ENCODE data around the gene ATF2.

The ATF2 gene

DNA sequence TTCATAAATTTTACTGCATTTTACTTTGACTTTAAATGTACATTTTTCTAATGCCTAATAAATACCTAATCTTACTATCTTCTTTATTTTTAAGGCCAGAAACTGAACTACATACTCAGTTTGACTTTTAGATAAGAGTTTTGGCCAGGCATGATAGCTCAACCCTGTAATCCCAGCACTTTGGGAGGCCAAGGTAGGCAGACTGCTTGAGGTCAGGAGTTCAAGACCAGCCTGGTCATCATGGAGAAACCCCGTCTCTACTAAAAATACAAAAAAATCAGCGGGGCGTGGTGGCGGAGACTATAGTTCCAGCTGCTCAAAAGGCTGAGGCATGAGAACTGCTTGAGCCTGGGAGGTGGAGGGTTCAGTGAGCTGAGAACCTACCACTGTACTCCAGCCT, 9.1 kb downstream of the ATF2 start:
- TF ChIP-seq, protein P1, sequence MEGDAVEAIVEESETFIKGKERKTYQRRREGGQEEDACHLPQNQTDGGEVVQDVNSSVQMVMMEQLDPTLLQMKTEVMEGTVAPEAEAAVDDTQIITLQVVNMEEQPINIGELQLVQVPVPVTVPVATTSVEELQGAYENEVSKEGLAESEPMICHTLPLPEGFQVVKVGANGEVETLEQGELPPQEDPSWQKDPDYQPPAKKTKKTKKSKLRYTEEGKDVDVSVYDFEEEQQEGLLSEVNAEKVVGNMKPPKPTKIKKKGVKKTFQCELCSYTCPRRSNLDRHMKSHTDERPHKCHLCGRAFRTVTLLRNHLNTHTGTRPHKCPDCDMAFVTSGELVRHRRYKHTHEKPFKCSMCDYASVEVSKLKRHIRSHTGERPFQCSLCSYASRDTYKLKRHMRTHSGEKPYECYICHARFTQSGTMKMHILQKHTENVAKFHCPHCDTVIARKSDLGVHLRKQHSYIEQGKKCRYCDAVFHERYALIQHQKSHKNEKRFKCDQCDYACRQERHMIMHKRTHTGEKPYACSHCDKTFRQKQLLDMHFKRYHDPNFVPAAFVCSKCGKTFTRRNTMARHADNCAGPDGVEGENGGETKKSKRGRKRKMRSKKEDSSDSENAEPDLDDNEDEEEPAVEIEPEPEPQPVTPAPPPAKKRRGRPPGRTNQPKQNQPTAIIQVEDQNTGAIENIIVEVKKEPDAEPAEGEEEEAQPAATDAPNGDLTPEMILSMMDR (IDR thresholded peaks at IDR 0.05): no peak

DNA sequence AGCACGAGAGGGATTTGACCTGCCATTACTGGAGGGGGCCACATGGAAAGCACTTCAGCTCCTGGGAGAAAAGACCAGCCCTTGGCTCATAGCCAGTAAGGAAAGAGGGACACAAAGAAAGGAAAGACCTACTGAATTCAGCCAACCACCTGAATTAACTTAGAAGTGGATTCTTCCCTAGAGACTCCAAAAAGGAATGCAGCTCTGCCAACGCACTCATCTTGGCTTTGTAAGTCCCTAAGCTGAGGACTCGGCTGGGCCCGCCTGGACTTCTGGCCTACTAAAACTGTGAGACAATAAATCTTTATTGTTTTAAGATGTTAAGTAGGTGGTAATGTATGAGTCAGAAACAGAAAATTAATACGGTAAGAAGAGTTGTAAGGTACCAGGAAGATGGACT, 11.5 kb downstream of the ATF2 start:
- TF ChIP-seq, protein P1 (IDR thresholded peaks at IDR 0.05): no peak

DNA sequence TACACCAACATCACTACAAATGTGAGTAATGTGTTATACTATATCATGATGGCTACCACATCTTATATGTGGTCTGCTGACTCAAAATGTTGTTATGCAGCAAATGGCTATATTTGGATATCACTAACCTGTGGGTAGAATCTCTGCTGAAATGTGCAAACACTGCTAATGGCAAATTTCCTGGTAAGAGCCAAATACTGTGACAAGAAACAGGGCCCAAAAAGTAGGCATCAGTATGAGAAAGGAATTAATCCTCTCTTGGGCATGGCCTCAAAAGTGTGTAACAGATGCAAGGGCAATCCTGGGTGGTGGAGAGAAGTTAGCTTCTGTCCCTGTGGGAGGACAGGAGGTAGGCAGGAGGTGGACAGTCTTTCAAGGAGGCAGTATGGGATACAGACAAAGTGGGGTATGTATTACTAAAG, 13.3 kb downstream of the ATF2 start:
- TF ChIP-seq, protein P1 (IDR thresholded peaks at IDR 0.05): no peak

DNA sequence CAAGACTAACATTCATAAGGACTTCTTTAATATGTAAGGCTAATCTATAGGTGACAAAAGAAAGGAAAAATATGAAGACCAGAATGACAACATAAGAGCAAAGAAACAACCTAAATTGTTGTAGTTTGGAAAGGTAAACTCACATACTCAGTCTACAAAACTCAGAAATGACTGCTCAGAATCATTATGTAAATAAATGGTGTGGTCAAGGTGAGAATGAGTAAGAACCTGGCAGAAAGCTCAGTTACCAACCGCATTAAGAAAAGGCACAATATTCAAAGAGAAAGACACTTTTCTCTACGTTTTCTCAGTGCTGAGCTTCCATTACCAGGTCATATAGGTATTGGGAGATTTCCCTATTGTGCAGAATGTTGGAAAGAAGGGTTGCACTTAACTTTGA, 15.8 kb downstream of the ATF2 start:
- TF ChIP-seq, protein P1 (IDR thresholded peaks at IDR 0.05): no peak

DNA sequence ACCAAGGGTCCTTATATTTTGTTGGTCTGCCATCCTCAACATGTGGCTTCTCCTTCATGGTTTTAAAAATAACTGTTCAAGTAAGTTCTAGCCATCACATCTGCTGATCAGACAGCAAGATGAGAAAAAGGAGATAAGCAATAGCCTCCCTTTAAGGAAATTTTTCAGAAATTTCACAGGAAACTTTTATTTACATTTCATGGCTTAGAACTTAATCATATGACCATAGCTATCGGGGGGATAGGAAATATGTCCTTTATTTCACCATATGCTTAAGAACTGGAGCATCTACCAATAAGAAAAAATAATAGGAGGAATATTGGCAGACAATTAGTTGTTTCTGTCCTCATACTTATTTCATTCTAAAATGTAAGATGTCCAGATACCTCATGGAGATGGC, 16.2 kb downstream of the ATF2 start:
- TF ChIP-seq, protein P1 (IDR thresholded peaks at IDR 0.05): no peak

DNA sequence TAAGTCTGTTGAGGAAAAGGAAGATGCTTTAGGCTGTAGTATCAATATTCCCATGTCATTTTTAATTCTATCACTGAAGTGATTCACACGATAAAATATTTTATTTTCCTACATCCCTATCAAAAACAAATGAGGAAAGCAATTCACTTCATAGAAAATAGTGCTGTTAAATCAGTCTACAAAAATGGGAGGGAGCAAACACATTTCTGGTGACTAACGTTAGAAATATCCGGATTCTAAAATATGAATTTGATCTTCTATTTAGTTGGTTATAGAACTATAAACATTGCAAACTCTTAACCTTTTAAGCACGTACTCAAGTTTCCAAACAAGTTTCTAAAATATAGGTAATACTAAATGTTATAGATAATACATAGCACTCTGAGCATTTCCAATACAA, 20.8 kb downstream of the ATF2 start:
- TF ChIP-seq, protein P1 (IDR thresholded peaks at IDR 0.05): no peak

DNA sequence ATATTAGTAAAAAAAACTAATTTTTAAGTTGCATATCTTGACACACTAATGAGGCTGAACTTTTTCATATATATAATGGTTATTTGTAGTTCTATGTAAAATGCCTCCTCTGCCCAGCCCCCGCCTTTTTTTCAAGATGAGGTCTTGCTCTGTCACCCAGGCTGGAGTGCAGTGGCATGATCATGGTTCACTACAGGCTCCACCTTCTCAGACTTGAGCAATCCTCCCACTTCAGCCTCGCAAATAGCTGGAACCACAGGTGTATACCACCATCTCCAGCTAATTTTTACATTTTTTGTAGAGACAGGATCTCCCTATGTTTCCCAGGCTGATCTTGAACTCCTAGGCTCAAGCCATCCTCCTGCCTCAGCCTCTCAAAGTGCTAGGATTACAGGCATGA, 24.3 kb downstream of the ATF2 start:
- TF ChIP-seq, protein P1 (IDR thresholded peaks at IDR 0.05): no peak

DNA sequence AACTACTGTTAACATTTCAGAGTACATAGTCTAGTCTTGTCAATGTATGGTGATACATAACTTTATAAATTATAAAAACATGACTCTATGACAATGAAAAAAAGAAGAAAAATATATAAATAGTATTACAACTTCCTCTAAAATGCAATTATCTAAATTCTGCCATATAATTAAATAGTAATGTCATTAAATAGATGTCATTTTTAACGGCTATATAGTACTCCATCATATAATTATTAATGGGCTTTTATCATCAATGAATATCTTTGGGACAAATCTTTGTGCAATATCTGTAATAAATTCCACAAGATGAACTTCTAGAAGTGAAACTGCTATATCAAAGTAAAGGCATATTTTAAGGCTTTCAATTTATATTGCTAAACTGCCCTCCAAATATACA, 24.8 kb downstream of the ATF2 start:
- TF ChIP-seq, protein P1 (IDR thresholded peaks at IDR 0.05): no peak
